Measurements from ENCODE around the gene IGLL5. TPM values are rescaled to one million over a fixed set of nuclear protein-coding genes. Genes with fewer than 3 reads are reported as not detected.

IGLL5 gene
- total and polyA plus RNA-seq, 9 of the 15 experiments (the other 6 are each of a cell fraction or from before 2014, with no cell fraction given) = not detected

GRCh38 chr22:22901578-22902218 lies 14.1 kb downstream of the IGLL5 start (continued):
- TF ChIP-seq, protein P1, sequence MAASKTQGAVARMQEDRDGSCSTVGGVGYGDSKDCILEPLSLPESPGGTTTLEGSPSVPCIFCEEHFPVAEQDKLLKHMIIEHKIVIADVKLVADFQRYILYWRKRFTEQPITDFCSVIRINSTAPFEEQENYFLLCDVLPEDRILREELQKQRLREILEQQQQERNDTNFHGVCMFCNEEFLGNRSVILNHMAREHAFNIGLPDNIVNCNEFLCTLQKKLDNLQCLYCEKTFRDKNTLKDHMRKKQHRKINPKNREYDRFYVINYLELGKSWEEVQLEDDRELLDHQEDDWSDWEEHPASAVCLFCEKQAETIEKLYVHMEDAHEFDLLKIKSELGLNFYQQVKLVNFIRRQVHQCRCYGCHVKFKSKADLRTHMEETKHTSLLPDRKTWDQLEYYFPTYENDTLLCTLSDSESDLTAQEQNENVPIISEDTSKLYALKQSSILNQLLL (CRISPR knock-in tag; IDR thresholded peaks at IDR 0.05; ENCODE audit: borderline replicate concordance) = no peak
- TF ChIP-seq ZNF668 (CRISPR knock-in tag; IDR thresholded peaks at IDR 0.05) (0 out of 2 replicates have a peak, but pooled peaks have one; percentile 34), TFAM (CRISPR knock-in tag; conservative IDR thresholded peaks at IDR 0.05) (no peak), AFF1 (IDR thresholded peaks at IDR 0.05; ENCODE audit: low read depth in 1 of 2, partially characterized antibody in 2 of 2) (no peak), ETV1 (tag; conservative IDR thresholded peaks at IDR 0.05; ENCODE audit: low read depth) (no peak), ZSCAN32 (CRISPR knock-in tag; IDR thresholded peaks at IDR 0.05) (no peak), ZBTB9 (CRISPR knock-in tag; IDR thresholded peaks at IDR 0.05) (0 out of 2 replicates have a peak, but pooled peaks have one; percentile 38), ETS2 (tag; IDR thresholded peaks at IDR 0.05; ENCODE audit: borderline replicate concordance, poor library complexity, severe bottlenecking) (no peak), U2AF2 (optimal IDR thresholded peaks at IDR 0.05; ENCODE audit: low read depth, low read length) (no peak), CC2D1A (IDR thresholded peaks at IDR 0.05) (no peak), MYBL2 (IDR thresholded peaks at IDR 0.05; ENCODE audit: low read depth) (no peak), MYBL2 (CRISPR knock-in tag; IDR thresholded peaks at IDR 0.05; ENCODE audit: borderline replicate concordance) (no peak), NCOA1 (IDR thresholded peaks at IDR 0.05; ENCODE audit: low read depth) (no peak), MED1 (CRISPR knock-in tag; IDR thresholded peaks at IDR 0.05; ENCODE audit: borderline replicate concordance) (no peak), SP1 (CRISPR knock-in tag; IDR thresholded peaks at IDR 0.05) (no peak), ZNF77 (CRISPR knock-in tag; IDR thresholded peaks at IDR 0.05) (no peak), BRCA1 (IDR thresholded peaks at IDR 0.05) (no peak), BRCA1 (CRISPR knock-in tag; IDR thresholded peaks at IDR 0.05) (peak; percentile 91; the same call in 1 of the 2 replicates), LCOR (CRISPR knock-in tag; IDR thresholded peaks at IDR 0.05) (no peak), SRF (CRISPR knock-in tag; IDR thresholded peaks at IDR 0.05) (no peak)
- TF ChIP-seq, protein P2, sequence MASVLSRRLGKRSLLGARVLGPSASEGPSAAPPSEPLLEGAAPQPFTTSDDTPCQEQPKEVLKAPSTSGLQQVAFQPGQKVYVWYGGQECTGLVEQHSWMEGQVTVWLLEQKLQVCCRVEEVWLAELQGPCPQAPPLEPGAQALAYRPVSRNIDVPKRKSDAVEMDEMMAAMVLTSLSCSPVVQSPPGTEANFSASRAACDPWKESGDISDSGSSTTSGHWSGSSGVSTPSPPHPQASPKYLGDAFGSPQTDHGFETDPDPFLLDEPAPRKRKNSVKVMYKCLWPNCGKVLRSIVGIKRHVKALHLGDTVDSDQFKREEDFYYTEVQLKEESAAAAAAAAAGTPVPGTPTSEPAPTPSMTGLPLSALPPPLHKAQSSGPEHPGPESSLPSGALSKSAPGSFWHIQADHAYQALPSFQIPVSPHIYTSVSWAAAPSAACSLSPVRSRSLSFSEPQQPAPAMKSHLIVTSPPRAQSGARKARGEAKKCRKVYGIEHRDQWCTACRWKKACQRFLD (CRISPR knock-in tag; IDR thresholded peaks at IDR 0.05) = no peak

Measured in K562 (cell line).